Keratinocyte (primary cell): ENCODE measurements around the gene SLC7A14. TPM values are rescaled to one million over a fixed set of nuclear protein-coding genes. Genes with fewer than 3 reads are reported as not detected.

Experiments
- DNase-seq: peaks from one replicate; pipeline ENCODE4 v3.0.0-alpha.2; 2011; ENCODE audit warnings: low read depth, missing footprints, low spot score
- FAIRE-seq: peaks from 2 replicates; lab custom pipeline; 2011; peaks lifted over from hg19 to GRCh38; lab: Jason Lieb, UNC
- H2AFZ ChIP-seq: 2 replicates; pipeline ENCODE4 v1.6.0; 2012; ENCODE audit warnings: low read length, control low read depth, inconsistent platforms; ENCODE audit not compliant: control insufficient read depth
- H3K27ac ChIP-seq: 2 replicates; pipeline ENCODE4 v1.5.1; 2011; ENCODE audit warnings: low read length; ENCODE audit not compliant: control insufficient read depth, insufficient read depth
- H3K27me3 ChIP-seq: 3 replicates; pipeline ENCODE4 v1.6.0; 2011; ENCODE audit warnings: low read length; ENCODE audit not compliant: control insufficient read depth, insufficient read depth; ENCODE audit errors: extremely low read depth
- H3K36me3 ChIP-seq, 2 experiments: 2 replicates in 1 of 2; 3 replicates in 1 of 2; pipeline ENCODE4 v1.5.1; 2011; ENCODE audit warnings: low read length in 2 of 2, mild to moderate bottlenecking in 1 of 2; ENCODE audit not compliant: control insufficient read depth in 2 of 2, insufficient read depth in 2 of 2; ENCODE audit errors: extremely low read depth in 1 of 2
- H3K4me1 ChIP-seq: 3 replicates; pipeline ENCODE4 v1.5.1; 2011; ENCODE audit warnings: low read length; ENCODE audit not compliant: control insufficient read depth, insufficient read depth; ENCODE audit errors: extremely low read depth
- H3K4me2 ChIP-seq: 3 replicates; pipeline ENCODE4 v1.6.0; 2011; ENCODE audit warnings: low read depth, low read length; ENCODE audit not compliant: control insufficient read depth, insufficient read depth; ENCODE audit errors: extremely low read depth
- H3K4me3 ChIP-seq, 3 experiments: fragments of 200-600 bp in 1 of 3; sonication (generic) in 1 of 3; 2 replicates in 2 of 3; 3 replicates in 1 of 3; pipeline ENCODE4 v1.5.1; 2011 to 2016; ENCODE audit warnings: low read length in 3 of 3, mild to moderate bottlenecking in 3 of 3, control low read depth in 2 of 3, inconsistent platforms in 1 of 3, low read depth in 1 of 3, mixed read lengths in 1 of 3, mixed run types in 1 of 3, moderate library complexity in 1 of 3; ENCODE audit not compliant: control insufficient read depth in 2 of 3, insufficient read depth in 2 of 3; ENCODE audit errors: extremely low read depth in 1 of 3
- H3K79me2 ChIP-seq: 2 replicates; pipeline ENCODE4 v1.6.0; 2012; ENCODE audit warnings: low read length; ENCODE audit not compliant: control insufficient read depth, insufficient read depth
- H3K9ac ChIP-seq: 3 replicates; pipeline ENCODE4 v1.6.0; 2011; ENCODE audit warnings: low read length; ENCODE audit not compliant: control insufficient read depth, insufficient read depth; ENCODE audit errors: extremely low read depth
- H3K9me1 ChIP-seq: 3 replicates; pipeline ENCODE4 v1.6.0; 2011; ENCODE audit warnings: low read length; ENCODE audit not compliant: control insufficient read depth, insufficient read depth; ENCODE audit errors: extremely low read depth
- H3K9me3 ChIP-seq: 2 replicates; pipeline ENCODE4 v1.5.1; 2012; ENCODE audit warnings: low read depth, low read length; ENCODE audit not compliant: control insufficient read depth
- H4K20me1 ChIP-seq: 3 replicates; pipeline ENCODE4 v1.6.0; 2011; ENCODE audit warnings: low read length; ENCODE audit not compliant: control insufficient read depth, insufficient read depth; ENCODE audit errors: extremely low read depth
- CTCF ChIP-seq, 3 experiments: IDR thresholded peaks in 1 of 3; conservative IDR thresholded peaks in 1 of 3; optimal IDR thresholded peaks in 1 of 3; 2 replicates in 2 of 3; 3 replicates in 1 of 3; pipeline versions ENCODE3 to v1.5.1; 2011; ENCODE audit warnings: low read length in 3 of 3, mild to moderate bottlenecking in 3 of 3, moderate library complexity in 2 of 3, control low read depth in 1 of 3, inconsistent platforms in 1 of 3; ENCODE audit not compliant: insufficient read depth in 2 of 3; ENCODE audit errors: extremely low read depth in 1 of 3
- EZH2 ChIP-seq: IDR thresholded peaks from one replicate; pipeline ENCODE4 v1.6.1; 2012; ENCODE audit warnings: inconsistent platforms, mild to moderate bottlenecking, low read length, moderate library complexity
- dilution Hi-C: fragments of 300-500 bp; cut with MboI; formaldehyde crosslinking; loops from one replicate; pipeline ENCODE4 v1.7.0; 2020; ENCODE audit warnings: low sequenced_read_pairs; ENCODE audit not compliant: extremely low pct_ligation_motif_present
- polyA plus RNA-seq, 5 experiments: library from polyadenylated mRNA; depleted of rRNA in 3 of 5; stranded (reverse) in 3 of 5; stranded (forward) in 1 of 5; unstranded in 1 of 5; fragments of >200 nt; gene quantifications; 1 replicate in 1 of 5; 2 replicates in 3 of 5; 3 replicates in 1 of 5; pipeline versions ENCODE4 v1.2.1 to v1.2.3, GENCODE V29; 2011 to 2012; ENCODE audit warnings: missing spikeins in 2 of 5, low read depth in 1 of 5, low replicate concordance in 1 of 5

SLC7A14 gene
- polyA plus RNA-seq, 1 donor (not counting 4 experiments of a cell fraction or from before 2014, with no cell fraction given): not detected

DNA sequence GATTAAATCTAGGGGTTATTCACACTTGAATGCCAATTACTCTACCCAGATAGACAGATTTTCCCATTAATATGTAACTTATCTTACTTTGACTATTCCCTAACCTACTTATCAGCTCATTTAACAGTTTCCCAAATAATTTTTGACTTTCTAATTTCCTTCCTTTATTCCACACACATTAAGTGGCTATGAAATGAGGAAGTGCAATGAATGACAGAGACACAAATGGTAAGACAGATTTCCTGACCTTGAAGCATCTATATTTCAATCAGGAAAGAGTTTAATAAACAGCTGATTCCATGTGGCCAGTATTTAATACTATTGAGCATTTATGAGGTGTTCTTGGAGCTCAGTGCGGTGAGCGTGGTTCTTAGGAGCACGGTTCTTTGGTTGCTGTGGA lies 78.8 kb downstream of the SLC7A14 start:
- dilution Hi-C loops: no loop called here
- no peak for FAIRE-seq
- no peaks in the 10 kb centered on the region for H3K79me2 ChIP-seq
- H3K9me1 ChIP-seq: no peaks in the 10 kb centered on the region
- H3K27ac ChIP-seq: no peak overlapping the region
- peaks cover 4% of the 10 kb centered on the region for H3K4me1 ChIP-seq
- no peaks in the 10 kb centered on the region for H3K36me3 ChIP-seq
- no peak for DNase-seq
- H3K9me3 ChIP-seq: no peaks in the 10 kb centered on the region
- H4K20me1 ChIP-seq: no peaks in the 10 kb centered on the region
- H2AFZ ChIP-seq: peak overlapping the region; percentile 4
- no peak overlapping the region for H3K9ac ChIP-seq
- H3K27me3 ChIP-seq: no peaks in the 10 kb centered on the region
- H3K4me3 ChIP-seq: no peak overlapping the region
- H3K4me2 ChIP-seq: no peak overlapping the region
- TF ChIP-seq CTCF (optimal IDR thresholded peaks at IDR 0.05 in 1 of 3, IDR thresholded peaks at IDR 0.05 in 1 of 3, conservative IDR thresholded peaks at IDR 0.05 in 1 of 3; ENCODE audit: extremely low read depth in 1 of 3, insufficient read depth in 2 of 3, low read length in 3 of 3): no peak

GRCh38 chr3:170506556-170506955 lies 79.3 kb downstream of the SLC7A14 start:
- Histone ChIP-seq H2AFZ (peak overlapping the region; percentile 75), H4K20me1 (no peaks in the 10 kb centered on the region), H3K4me1 (peaks cover 5% of the 10 kb centered on the region), H3K4me2 (no peak overlapping the region), H3K9me3 (no peaks in the 10 kb centered on the region), H3K27me3 (no peaks in the 10 kb centered on the region), H3K9ac (no peak overlapping the region), H3K27ac (no peak overlapping the region), H3K79me2 (no peaks in the 10 kb centered on the region), H3K36me3 (no peaks in the 10 kb centered on the region), H3K9me1 (no peaks in the 10 kb centered on the region), H3K4me3 (no peak overlapping the region)
- no peak for DNase-seq
- peak; percentile 65 for FAIRE-seq
- dilution Hi-C loops: no loop called here
- no peak for TF ChIP-seq CTCF (optimal IDR thresholded peaks at IDR 0.05 in 1 of 3, IDR thresholded peaks at IDR 0.05 in 1 of 3, conservative IDR thresholded peaks at IDR 0.05 in 1 of 3; ENCODE audit: extremely low read depth in 1 of 3, insufficient read depth in 2 of 3, low read length in 3 of 3)
- no peak for TF ChIP-seq EZH2
